Measurements from ENCODE around the gene COPS9. TPM values are rescaled to one million over a fixed set of nuclear protein-coding genes. Genes with fewer than 3 reads are reported as not detected.

COPS9 gene
- total RNA-seq, 1 donor from 2014 or later, result 160 TPM

- no peak for DNase-seq (ENCODE audit: low read depth in 2 of 2)
These were observed 30.1 kb upstream of the COPS9 start for GRCh38 chr2:240166191-240166590.

- no peak for DNase-seq (ENCODE audit: low read depth in 2 of 2)
These were observed 29.6 kb upstream of the COPS9 start for GRCh38 chr2:240165661-240166060.

GRCh38 chr2:240165034-240165433 is 28.9 kb upstream of the COPS9 start:
- DNase-seq (ENCODE audit: low read depth in 2 of 2), result no peak

- DNase-seq (ENCODE audit: low read depth in 2 of 2), result no peak
These were observed 28.5 kb upstream of the COPS9 start for GRCh38 chr2:240164586-240164985.

GRCh38 chr2:240163844-240164574 is 27.9 kb upstream of the COPS9 start:
- no peak for DNase-seq (ENCODE audit: low read depth in 2 of 2)

- DNase-seq (ENCODE audit: low read depth in 2 of 2), result no peak
These were observed 27.0 kb upstream of the COPS9 start for GRCh38 chr2:240162939-240163714.

GRCh38 chr2:240162531-240162930 is 26.4 kb upstream of the COPS9 start:
- no peak for DNase-seq (ENCODE audit: low read depth in 2 of 2)

GRCh38 chr2:240162032-240162431 is 25.9 kb upstream of the COPS9 start:
- no peak for DNase-seq (ENCODE audit: low read depth in 2 of 2)

GRCh38 chr2:240161087-240161750 is 25.1 kb upstream of the COPS9 start:
- DNase-seq (ENCODE audit: low read depth in 2 of 2), result no peak

- DNase-seq (ENCODE audit: low read depth in 2 of 2), result no peak
These were observed 24.4 kb upstream of the COPS9 start for GRCh38 chr2:240160291-240161086.

- DNase-seq (ENCODE audit: low read depth in 2 of 2), result no peak
These were observed 23.2 kb upstream of the COPS9 start for GRCh38 chr2:240159251-240159839.

- DNase-seq (ENCODE audit: low read depth in 2 of 2), result no peak
These were observed 21.0 kb upstream of the COPS9 start for GRCh38 chr2:240157147-240157470.

- DNase-seq (ENCODE audit: low read depth in 2 of 2), result no peak
These were observed 20.5 kb upstream of the COPS9 start for GRCh38 chr2:240156435-240157146.

- DNase-seq (ENCODE audit: low read depth in 2 of 2), result no peak
These were observed 19.8 kb upstream of the COPS9 start for GRCh38 chr2:240155745-240156390.

GRCh38 chr2:240155048-240155744 is 19.1 kb upstream of the COPS9 start:
- no peak for DNase-seq (ENCODE audit: low read depth in 2 of 2)

- DNase-seq (ENCODE audit: low read depth in 2 of 2), result no peak
These were observed 18.5 kb upstream of the COPS9 start for GRCh38 chr2:240154606-240155005.

- DNase-seq (ENCODE audit: low read depth in 2 of 2), result no peak
These were observed 17.3 kb upstream of the COPS9 start for GRCh38 chr2:240153418-240153817.

- no peak for DNase-seq (ENCODE audit: low read depth in 2 of 2)
These were observed 15.4 kb upstream of the COPS9 start for GRCh38 chr2:240151477-240152031.
